Uterus (tissue), 4 donors: Measurements from ENCODE around the gene PRKAB1. TPM values are rescaled to one million over a fixed set of nuclear protein-coding genes. Genes with fewer than 3 reads are reported as not detected.

Source experiments
- DNase-seq, 2 donors: peaks; one replicate each; pipeline ENCODE4 v3.0.0-alpha.2; 2019 to 2020
- H3K27ac ChIP-seq, 2 donors: fragments of 200-600 bp; sonication (generic); 1 replicate in 1 of 2; 2 replicates in 1 of 2; pipeline ENCODE4 v1.5.1; 2016 to 2018
- H3K27me3 ChIP-seq, 2 donors: fragments of 200-600 bp; sonication (generic); one replicate each; pipeline ENCODE4 v1.5.1; 2018 to 2019; ENCODE audit warnings: control low read depth in 1 of 2
- H3K36me3 ChIP-seq, 2 donors: fragments of 200-600 bp; sonication (generic); one replicate each; pipeline ENCODE4 v1.5.1; 2019; ENCODE audit warnings: control low read depth in 1 of 2
- H3K4me1 ChIP-seq, 2 donors: fragments of 200-600 bp; sonication (generic); one replicate each; pipeline ENCODE4 v1.5.1; 2018 to 2019; ENCODE audit warnings: control low read depth in 1 of 2
- H3K4me3 ChIP-seq, 2 donors: fragments of 200-600 bp; sonication (generic); 1 replicate in 1 of 2; 2 replicates in 1 of 2; pipeline ENCODE4 v1.5.1; 2018 to 2019; ENCODE audit warnings: mild to moderate bottlenecking in 1 of 2
- H3K9me3 ChIP-seq, 2 donors: fragments of 200-600 bp; sonication (generic); one replicate each; pipeline ENCODE4 v1.5.1; 2019; ENCODE audit warnings: control low read depth in 1 of 2
- CTCF ChIP-seq, 4 experiments: fragments of 200-600 bp in 2 of 4; fragments of 450-650 bp in 2 of 4; sonication (generic) in 2 of 4; IDR thresholded peaks; one replicate each; pipeline ENCODE4 v1.5.1; 2016 to 2019; ENCODE audit warnings: antibody characterized with exemption in 4 of 4, mild to moderate bottlenecking in 2 of 4, moderate library complexity in 1 of 4
- POLR2A ChIP-seq, 2 donors: fragments of 450-650 bp; IDR thresholded peaks; one replicate each; pipeline ENCODE4 v1.6.1; 2016; ENCODE audit warnings: antibody characterized with exemption in 2 of 2, mild to moderate bottlenecking in 1 of 2, moderate library complexity in 1 of 2
- intact Hi-C: fragments of 100-400 bp; cut with DNase I; formaldehyde crosslinking; loops from one replicate; pipeline ENCODE4 v1.15.1; 2023; ENCODE audit warnings: low total_unique reads
- total RNA-seq, 4 donors: library from RNA; depleted of rRNA in 3 of 4; stranded (reverse); fragments of >200 nt in 3 of 4; gene quantifications; one replicate each; pipeline versions ENCODE4 v1.1.0 to v1.2.4, GENCODE V29; 2014 to 2023
- donor health status: DM: yes; HTN: yes; CAD: no.

The PRKAB1 gene
- total RNA-seq, 4 donors from 2014 or later: 10.9 to 44.1 (median 32.8) TPM

DNA sequence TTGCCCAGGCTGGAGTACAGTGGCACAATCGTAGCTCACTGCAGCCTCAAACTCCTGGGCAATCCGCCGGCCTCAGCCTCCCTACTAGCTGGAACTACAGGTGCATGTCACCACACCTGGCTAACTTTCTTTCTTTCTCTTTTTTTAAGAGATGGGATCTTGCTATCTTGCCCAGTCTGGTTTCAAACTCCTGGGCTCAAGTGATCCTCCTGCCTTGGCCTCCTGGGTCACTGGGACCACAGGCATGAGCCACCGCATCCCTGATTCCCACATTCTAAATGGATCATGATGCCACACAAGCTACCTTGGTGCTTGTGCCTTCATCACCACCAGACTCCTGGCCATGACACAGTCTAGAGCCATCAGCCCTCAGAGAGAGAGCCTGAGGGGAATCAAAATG lies 43.8 kb downstream of the PRKAB1 start:
- H3K9me3 ChIP-seq: no peaks in the 10 kb centered on the region
- no peaks in the 10 kb centered on the region for H3K4me1 ChIP-seq
- no peak for DNase-seq
- H3K4me3 ChIP-seq: no peak overlapping the region
- no peaks in the 10 kb centered on the region for H3K36me3 ChIP-seq
- H3K27ac ChIP-seq: no peak overlapping the region
- TF ChIP-seq CTCF (IDR thresholded peaks at IDR 0.05): no peak
- no peak for TF ChIP-seq POLR2A (IDR thresholded peaks at IDR 0.05)
- H3K27me3 ChIP-seq: no peaks in the 10 kb centered on the region
- intact Hi-C loops: no loop called here

DNA sequence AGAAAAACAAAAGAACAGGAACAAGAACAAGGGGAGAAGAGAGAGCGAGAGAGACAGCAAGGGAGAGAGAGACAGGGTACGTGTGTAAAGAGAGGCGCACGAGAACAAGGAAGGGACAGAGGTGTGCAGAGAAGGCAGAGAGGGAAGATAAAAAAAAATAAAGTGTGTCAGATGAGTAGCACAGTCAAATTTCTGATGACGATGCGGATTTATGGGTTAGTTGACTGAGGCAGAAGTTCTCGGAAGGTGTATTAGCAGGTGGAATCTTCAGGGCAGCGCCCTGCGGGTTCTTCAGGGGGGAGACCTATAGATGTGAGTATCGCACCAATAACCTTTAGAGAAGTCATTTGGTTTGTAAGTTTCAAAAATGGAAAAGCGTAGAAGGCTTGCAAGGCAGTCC lies 44.8 kb downstream of the PRKAB1 start:
- no peak for TF ChIP-seq POLR2A (IDR thresholded peaks at IDR 0.05)
- no peak for TF ChIP-seq CTCF (IDR thresholded peaks at IDR 0.05)
- intact Hi-C loops: no loop called here
- DNase-seq: no peak
- Histone ChIP-seq H3K4me3 (no peak overlapping the region), H3K27me3 (no peaks in the 10 kb centered on the region), H3K27ac (no peak overlapping the region), H3K9me3 (no peaks in the 10 kb centered on the region), H3K36me3 (no peaks in the 10 kb centered on the region), H3K4me1 (no peaks in the 10 kb centered on the region)

DNA sequence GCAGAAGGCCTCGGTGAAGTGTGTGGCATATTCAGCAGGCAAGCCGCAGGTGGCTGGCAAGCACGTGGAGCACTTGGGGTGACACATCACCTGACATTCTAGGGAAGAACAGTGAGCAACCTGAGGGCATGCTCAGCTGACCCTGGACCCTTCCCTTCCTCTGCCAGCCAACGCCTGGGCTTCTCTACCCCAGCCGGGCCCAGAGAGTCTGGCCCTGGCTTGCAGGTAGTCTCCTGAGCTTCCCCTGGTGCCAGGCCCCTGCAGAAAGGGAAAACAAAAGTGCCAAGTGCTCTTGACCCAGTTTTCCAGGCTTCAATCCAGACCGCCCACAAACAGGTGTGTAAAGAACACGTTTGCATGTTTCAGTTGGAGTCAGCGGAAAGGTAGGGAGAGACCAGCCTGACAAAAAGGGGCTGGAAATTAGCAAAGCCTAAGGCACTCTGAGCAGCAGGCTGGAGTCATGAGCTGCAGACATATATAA lies 45.7 kb downstream of the PRKAB1 start:
- DNase-seq: no peak
- no peak for TF ChIP-seq CTCF (IDR thresholded peaks at IDR 0.05)
- TF ChIP-seq POLR2A (IDR thresholded peaks at IDR 0.05): no peak
- Histone ChIP-seq H3K4me1 (no peaks in the 10 kb centered on the region), H3K4me3 (no peak overlapping the region), H3K27ac (no peak overlapping the region), H3K9me3 (no peaks in the 10 kb centered on the region), H3K36me3 (no peaks in the 10 kb centered on the region), H3K27me3 (no peaks in the 10 kb centered on the region)
- intact Hi-C loops: no loop called here

DNA sequence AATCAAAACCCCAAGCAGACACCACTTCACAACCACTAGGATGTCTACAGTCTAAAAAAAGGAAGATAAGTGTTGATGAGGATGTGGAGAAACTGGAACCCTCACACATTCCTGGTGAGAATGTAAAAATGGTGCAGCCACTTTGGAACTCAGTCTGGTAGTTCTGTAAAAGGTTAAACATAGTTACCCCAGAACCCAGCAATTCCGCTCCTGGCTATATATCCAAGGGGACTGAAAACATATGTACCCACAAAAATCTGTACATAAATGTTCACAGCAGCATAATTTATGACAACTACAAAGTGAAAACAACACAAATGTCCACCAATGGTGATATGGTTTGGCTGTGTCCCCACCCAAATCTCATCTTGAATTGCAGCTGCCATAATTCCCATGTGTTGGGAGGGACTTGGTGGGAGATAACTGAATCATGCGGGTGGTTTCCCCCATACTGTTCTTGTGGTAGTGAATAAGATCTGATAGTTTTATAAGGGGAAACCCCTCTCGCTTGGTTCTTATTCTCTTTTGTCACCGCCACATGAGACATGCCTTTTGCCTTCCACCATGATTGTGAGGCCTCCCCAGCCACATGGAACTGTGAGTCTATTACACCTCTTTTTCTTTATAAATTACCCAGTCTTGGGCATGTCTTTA lies 46.8 kb downstream of the PRKAB1 start:
- Histone ChIP-seq H3K36me3 (no peaks in the 10 kb centered on the region), H3K4me3 (no peak overlapping the region), H3K27me3 (no peaks in the 10 kb centered on the region), H3K9me3 (no peaks in the 10 kb centered on the region), H3K4me1 (no peaks in the 10 kb centered on the region), H3K27ac (no peak overlapping the region)
- intact Hi-C loops: no loop called here
- no peak for DNase-seq
- TF ChIP-seq POLR2A (IDR thresholded peaks at IDR 0.05) (no peak), CTCF (IDR thresholded peaks at IDR 0.05) (no peak)

DNA sequence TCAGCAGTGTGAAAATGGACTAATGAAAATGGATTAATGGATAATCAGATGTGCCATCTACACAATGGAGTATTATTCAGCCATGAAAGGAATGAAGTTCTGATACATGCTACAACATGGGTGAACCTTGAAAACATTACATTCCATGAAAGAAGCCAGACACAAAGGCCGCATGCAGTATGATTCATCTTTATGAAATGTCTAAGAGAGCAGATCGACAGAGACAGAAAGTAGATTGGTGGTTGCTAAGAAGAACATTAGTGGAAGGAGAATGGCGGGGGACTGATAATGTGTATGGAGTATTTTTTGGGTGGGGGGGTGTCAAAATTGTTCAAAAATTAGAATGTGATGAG lies 47.3 kb downstream of the PRKAB1 start:
- Histone ChIP-seq H3K4me1 (no peaks in the 10 kb centered on the region), H3K27ac (no peak overlapping the region), H3K27me3 (no peaks in the 10 kb centered on the region), H3K36me3 (no peaks in the 10 kb centered on the region), H3K9me3 (no peaks in the 10 kb centered on the region), H3K4me3 (no peak overlapping the region)
- no peak for DNase-seq
- intact Hi-C loops: no loop called here
- no peak for TF ChIP-seq POLR2A (IDR thresholded peaks at IDR 0.05)
- TF ChIP-seq CTCF (IDR thresholded peaks at IDR 0.05): no peak
